OCI-M1 (cell line): Measurements from ENCODE around the gene DNAH1.

Experiments used
- DNase-seq: peaks from one replicate; lab custom pipeline; 2025; lab: John Stamatoyannopoulos, UW

DNAH1 gene

GRCh38 chr3:52388933-52389332 lies 72.8 kb downstream of the DNAH1 start:
- no peak for DNase-seq

- no peak for DNase-seq
Measured at GRCh38 chr3:52391096-52391495, 75.0 kb downstream of the DNAH1 start.

GRCh38 chr3:52392216-52392930 lies 76.3 kb downstream of the DNAH1 start:
- DNase-seq = no peak

- DNase-seq = no peak
Measured at GRCh38 chr3:52393131-52393807, 77.2 kb downstream of the DNAH1 start.

GRCh38 chr3:52393959-52394670 lies 78.0 kb downstream of the DNAH1 start:
- no peak for DNase-seq

- DNase-seq = no peak
Measured at GRCh38 chr3:52394751-52395502, 78.8 kb downstream of the DNAH1 start.

GRCh38 chr3:52395503-52395865 lies 79.4 kb downstream of the DNAH1 start:
- DNase-seq = no peak

GRCh38 chr3:52396011-52396906 lies 80.1 kb downstream of the DNAH1 start:
- no peak for DNase-seq

GRCh38 chr3:52396907-52397591 lies 80.9 kb downstream of the DNAH1 start:
- DNase-seq = no peak

- no peak for DNase-seq
Measured at GRCh38 chr3:52397676-52398399, 81.7 kb downstream of the DNAH1 start.

GRCh38 chr3:52398670-52399081 lies 82.6 kb downstream of the DNAH1 start:
- no peak for DNase-seq

- no peak for DNase-seq
Measured at GRCh38 chr3:52399131-52399530, 83.0 kb downstream of the DNAH1 start.

- DNase-seq = no peak
Measured at GRCh38 chr3:52399593-52399992, 83.5 kb downstream of the DNAH1 start.

GRCh38 chr3:52400275-52400793 lies 84.2 kb downstream of the DNAH1 start:
- peak; percentile 39 for DNase-seq

- no peak for DNase-seq
Measured at GRCh38 chr3:52401021-52401420, 84.9 kb downstream of the DNAH1 start.

- no peak for DNase-seq
Measured at GRCh38 chr3:52401551-52401950, 85.4 kb downstream of the DNAH1 start.

GRCh38 chr3:52402101-52402521 lies 86.0 kb downstream of the DNAH1 start:
- no peak for DNase-seq

GRCh38 chr3:52402706-52403270 lies 86.7 kb downstream of the DNAH1 start:
- DNase-seq = no peak

- no peak for DNase-seq
Measured at GRCh38 chr3:52403271-52403841, 87.2 kb downstream of the DNAH1 start.
